Measurements from ENCODE around the gene SLITRK6.
"Not testable (repeated sequence)": the region's sequence is repeated elsewhere in the genome, so short reads cannot be mapped to it uniquely, and the experiment has no call there.

The SLITRK6 gene

GRCh38 chr13:85799097-85799582, at the start of gene SLITRK6:
TSS of gene SLITRK6 (minus strand) at chr13:85799419. CDS start at chr13:85796508, 2,911 bp downstream.
- DNase-seq, result no peak

- no peak for DNase-seq
Measured at GRCh38 chr13:85847012-85847411, 47.8 kb upstream of the SLITRK6 start.

- no peak for DNase-seq
Measured at GRCh38 chr13:85841427-85841826, 42.2 kb upstream of the SLITRK6 start.

- DNase-seq, result no peak
Measured at GRCh38 chr13:85833921-85834320, 34.7 kb upstream of the SLITRK6 start.

GRCh38 chr13:85828094-85828684, 29.0 kb upstream of the SLITRK6 start:
- DNase-seq, result no peak

GRCh38 chr13:85825454-85825853, 26.2 kb upstream of the SLITRK6 start:
- no peak for DNase-seq

DNA sequence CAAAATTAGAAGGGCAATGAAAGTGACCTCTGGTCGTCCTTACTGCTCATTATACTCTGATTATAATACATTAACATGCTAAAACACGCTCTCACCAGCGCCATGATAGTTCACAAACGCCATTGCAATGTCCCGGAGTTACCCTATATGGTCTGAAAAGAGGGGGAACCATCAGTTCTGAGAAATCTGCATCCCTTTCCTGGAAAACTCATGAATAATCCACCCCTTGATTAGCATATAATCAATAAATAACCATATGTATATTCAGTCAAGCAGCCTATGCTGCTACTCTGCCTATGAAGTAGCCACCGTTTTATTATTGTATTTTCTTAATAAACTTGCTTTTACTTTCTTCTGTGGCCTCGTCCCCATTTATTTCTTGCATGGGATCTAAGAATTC, 24.6 kb upstream of the SLITRK6 start:
- DNase-seq, result no peak

GRCh38 chr13:85819513-85819912, 20.3 kb upstream of the SLITRK6 start:
- no peak for DNase-seq

- no peak for DNase-seq
Measured at GRCh38 chr13:85816413-85816812, 17.2 kb upstream of the SLITRK6 start.

DNA sequence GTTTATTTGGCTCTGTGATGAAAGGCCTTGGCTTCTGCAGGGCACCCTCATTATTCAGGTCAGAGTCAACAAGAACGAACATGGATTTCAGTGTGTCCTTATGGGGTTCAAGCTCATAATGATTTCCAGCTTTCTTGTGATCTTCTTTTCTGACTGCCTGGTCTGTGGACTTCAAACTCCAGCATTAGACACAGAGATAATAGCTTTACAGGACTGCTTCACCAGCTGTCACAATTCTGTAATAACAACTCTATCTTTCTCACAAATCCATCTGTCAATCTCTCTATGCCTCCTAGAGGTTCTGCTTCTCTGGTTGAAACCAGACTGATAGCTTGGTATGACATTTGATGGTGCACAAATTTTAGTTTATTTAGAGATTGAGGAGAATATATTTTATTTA, 13.1 kb upstream of the SLITRK6 start:
- DNase-seq, result no peak

- DNase-seq, result no peak
Measured at GRCh38 chr13:85808811-85809210, 9.6 kb upstream of the SLITRK6 start.

GRCh38 chr13:85806553-85807175, 7.4 kb upstream of the SLITRK6 start:
- DNase-seq, result no peak

DNA sequence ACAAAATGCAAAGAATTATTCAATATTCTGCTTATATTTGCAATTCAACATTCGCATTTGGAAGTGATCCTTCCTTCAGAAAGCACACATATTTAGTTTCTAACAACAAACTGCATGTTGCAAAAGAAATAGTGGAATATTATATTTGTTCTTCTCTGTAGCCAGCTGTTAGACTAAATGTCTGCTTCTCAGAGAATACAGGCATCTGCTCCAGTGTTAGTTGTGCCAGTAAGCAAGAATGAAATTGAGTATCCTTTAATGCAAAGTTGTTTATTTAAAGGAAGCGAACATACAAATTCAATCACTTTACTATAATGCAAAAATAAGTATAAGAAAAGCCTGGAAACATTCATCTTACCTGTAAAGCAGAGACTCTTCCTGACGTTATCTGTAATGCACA, 663 bp downstream of the SLITRK6 start:
- no peak for DNase-seq

DNA sequence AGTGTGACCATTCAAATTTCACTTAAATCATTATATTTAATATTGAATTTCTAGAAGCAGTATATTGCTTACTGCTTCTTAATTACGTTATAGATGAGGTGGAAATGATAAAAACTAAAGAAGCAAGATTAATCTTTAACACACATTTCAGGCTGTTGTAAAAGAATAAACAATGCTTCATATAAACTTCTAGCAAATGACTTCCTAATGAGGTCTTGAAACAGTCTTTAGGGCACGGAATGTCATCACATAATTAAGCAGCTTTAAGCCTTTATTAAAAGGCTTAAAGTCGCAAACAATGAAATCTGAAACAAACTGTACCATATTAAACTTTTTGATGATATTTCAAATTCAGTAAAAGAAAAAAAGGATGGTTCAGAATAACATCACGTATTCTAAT, 1.9 kb downstream of the SLITRK6 start:
- DNase-seq, result no peak

GRCh38 chr13:85785205-85785604, 14.0 kb downstream of the SLITRK6 start:
- DNase-seq, result no peak

DNA sequence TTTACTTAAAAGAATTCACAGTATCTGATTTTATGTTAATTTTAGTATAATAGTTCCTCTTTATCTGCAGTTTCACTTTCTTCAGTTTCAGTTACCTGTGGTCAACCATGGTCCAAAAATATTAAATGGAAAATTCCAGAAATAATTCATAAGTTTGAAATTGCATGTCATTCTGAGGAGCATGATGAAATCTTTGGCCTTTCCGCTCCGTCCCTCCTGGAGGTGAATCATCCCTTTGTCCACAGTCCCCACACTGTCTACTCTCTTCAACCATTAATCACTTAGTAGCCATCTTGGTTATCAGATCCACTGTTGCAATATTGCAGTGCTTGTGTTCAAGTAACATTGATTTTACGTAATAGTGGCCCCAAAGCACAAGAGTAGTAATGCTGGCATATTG, 26.9 kb downstream of the SLITRK6 start:
- DNase-seq, result no peak

DNA sequence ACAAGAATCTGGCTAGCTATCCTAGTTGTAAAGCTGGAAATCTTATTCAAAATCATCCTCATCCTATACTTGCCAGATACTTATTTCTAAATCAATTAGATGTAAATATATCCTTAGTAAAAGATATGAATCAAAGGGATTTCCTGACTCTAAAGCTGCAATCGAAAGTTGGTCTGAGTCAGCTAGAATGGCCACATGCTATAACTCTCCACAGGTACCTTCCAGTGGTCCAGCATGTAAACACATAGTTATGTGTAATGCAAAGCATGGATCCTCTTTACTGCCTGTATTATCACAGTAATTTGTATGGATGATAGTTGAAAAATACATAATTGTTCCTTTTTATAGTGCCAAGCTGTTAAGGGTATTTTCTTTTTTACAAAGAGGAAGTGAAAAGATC, 27.4 kb downstream of the SLITRK6 start:
- DNase-seq, result no peak

DNA sequence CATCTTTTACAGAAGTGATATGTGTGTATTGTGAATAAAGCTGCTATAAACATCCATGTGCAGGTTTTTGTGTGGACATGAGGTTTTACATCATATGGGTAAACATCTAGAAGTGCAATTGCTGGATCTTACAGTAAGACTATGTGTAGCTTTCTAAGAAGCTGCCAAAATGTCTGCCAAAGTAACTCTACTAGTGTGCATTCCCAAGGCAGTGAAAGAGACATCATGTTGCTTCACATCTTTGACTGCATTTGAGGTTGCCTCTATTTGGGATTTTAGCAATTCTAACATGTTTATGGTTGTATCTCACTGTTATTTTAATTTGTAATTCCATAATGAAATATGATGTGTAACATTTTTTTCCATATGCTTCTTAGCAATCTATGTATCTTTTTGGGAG, 30.3 kb downstream of the SLITRK6 start:
- DNase-seq, result no peak

DNA sequence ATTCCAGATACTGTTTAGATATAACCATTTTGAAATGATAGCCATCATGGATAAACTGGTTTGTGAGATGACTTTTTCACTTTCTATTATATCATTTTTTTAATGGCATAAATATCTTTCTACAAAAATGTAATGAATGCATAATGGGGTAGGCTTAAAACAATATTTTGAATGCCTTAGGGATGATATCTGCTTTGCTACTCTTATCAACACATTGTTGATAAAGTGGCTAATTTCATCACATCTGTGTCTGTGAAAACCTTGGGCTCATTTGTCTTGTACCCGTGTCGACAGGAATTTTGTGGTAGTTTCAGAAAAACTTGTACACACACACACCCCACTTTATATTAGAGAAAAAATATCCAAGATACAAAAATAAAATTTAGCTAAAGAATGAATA, 44.1 kb downstream of the SLITRK6 start:
- DNase-seq, result no peak

GRCh38 chr13:85743201-85743770, 55.9 kb downstream of the SLITRK6 start:
- not testable (repeated sequence) for DNase-seq
